Testis (tissue), 3 donors: Measurements from ENCODE around the gene SEH1L. TPM values are rescaled to one million over a fixed set of nuclear protein-coding genes. Genes with fewer than 3 reads are reported as not detected.

ENCODE experiments used
- DNase-seq: peaks from one replicate; pipeline ENCODE4 v3.0.0-alpha.2; 2019
- H3K27ac ChIP-seq, 2 donors: fragments of 200-600 bp; sonication (generic); one replicate each; pipeline ENCODE4 v1.5.1; 2019
- H3K27me3 ChIP-seq: fragments of 200-600 bp; sonication (generic); one replicate; pipeline ENCODE4 v1.5.1; 2019
- H3K36me3 ChIP-seq: fragments of 200-600 bp; sonication (generic); one replicate; pipeline ENCODE4 v1.5.1; 2017; ENCODE audit warnings: low read depth; ENCODE audit errors: missing control alignments
- H3K4me1 ChIP-seq: fragments of 200-600 bp; sonication (generic); one replicate; pipeline ENCODE4 v1.5.1; 2019
- H3K4me3 ChIP-seq, 2 donors: fragments of 200-600 bp; sonication (generic); one replicate each; pipeline ENCODE4 v1.5.1; 2017 to 2019
- H3K9me3 ChIP-seq: fragments of 200-600 bp; sonication (generic); one replicate; pipeline ENCODE4 v1.5.1; 2017
- CTCF ChIP-seq, 3 experiments: fragments of 450-650 bp in 2 of 3; fragments of 200-600 bp in 1 of 3; sonication (generic) in 1 of 3; IDR thresholded peaks; one replicate each; pipeline ENCODE4 v1.5.1; 2016 to 2019; ENCODE audit warnings: antibody characterized with exemption in 3 of 3, mild to moderate bottlenecking in 2 of 3, moderate library complexity in 1 of 3
- POLR2A ChIP-seq: fragments of 450-650 bp; IDR thresholded peaks from one replicate; pipeline ENCODE4 v1.6.1; 2017; ENCODE audit warnings: antibody characterized with exemption, mild to moderate bottlenecking, moderate library complexity
- WGBS, 2 donors: methylation state at CpG; one replicate each; pipeline ENCODE4 v1.1.5; 2018; 5-methylcytosine and 5-hydroxymethylcytosine counted together
- intact Hi-C: fragments of 100-400 bp; cut with DNase I; formaldehyde crosslinking; loops from one replicate; pipeline ENCODE4 v1.15.1; 2023; ENCODE audit warnings: low total_unique reads
- polyA plus RNA-seq: library from polyadenylated mRNA; stranded (reverse); fragments of 350-450 nt; fragmentation: Illumina TruSeq; extraction: RNeasy Lipid Tissue Mini Kit (QIAGEN cat#74804); gene quantifications from one replicate; pipeline ENCODE4 v1.2.3, GENCODE V29; 2014; ENCODE audit warnings: low read depth, low replicate concordance; ENCODE audit not compliant: insufficient read depth
- total RNA-seq, 2 donors: library from RNA; depleted of rRNA; stranded (reverse); fragments of >200 nt; gene quantifications; one replicate each; pipeline ENCODE4 v1.2.3, GENCODE V29; 2016

SEH1L gene
- total and polyA plus RNA-seq, 3 donors from 2014 or later, result 33.5 to 43.5 (median 37.1) TPM

DNA sequence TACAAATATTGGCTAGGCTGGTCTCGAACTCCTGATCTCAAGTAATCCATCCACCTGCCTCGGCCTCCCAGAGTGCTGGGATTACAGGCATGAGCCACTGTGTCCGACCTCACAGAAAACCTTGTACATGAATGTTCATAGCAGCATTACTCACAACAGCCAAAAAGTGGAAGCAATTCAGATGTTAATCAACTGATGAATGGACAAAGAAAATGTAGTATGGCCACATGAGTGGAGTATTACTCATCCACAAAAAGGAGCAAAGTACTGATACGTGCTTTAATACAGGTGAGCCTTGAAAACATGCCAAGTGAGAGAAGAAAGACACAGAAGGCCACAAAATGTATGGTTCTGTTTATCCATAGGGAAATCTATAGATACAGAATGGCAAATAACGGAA is 63.9 kb downstream of the SEH1L start:
- H3K9me3 ChIP-seq, result no peaks in the 10 kb centered on the region
- H3K27me3 ChIP-seq, result no peaks in the 10 kb centered on the region
- WGBS, 2 donors, result 92 to 97% methylated on average over 5 of the region's 5 CpGs
- intact Hi-C loops, result no loop called here
- TF ChIP-seq POLR2A, result no peak
- no peak for TF ChIP-seq CTCF (IDR thresholded peaks at IDR 0.05)
- no peak for DNase-seq
- H3K4me1 ChIP-seq, result peaks cover 2% of the 10 kb centered on the region
- H3K27ac ChIP-seq, result no peak overlapping the region
- H3K4me3 ChIP-seq, result no peak overlapping the region
- H3K36me3 ChIP-seq, result no peaks in the 10 kb centered on the region

GRCh38 chr18:13014232-13014631 is 66.4 kb downstream of the SEH1L start:
- no peak for TF ChIP-seq CTCF (IDR thresholded peaks at IDR 0.05)
- TF ChIP-seq POLR2A, result no peak
- intact Hi-C loops, result no loop called here
- H3K27ac ChIP-seq, result no peak overlapping the region

DNA sequence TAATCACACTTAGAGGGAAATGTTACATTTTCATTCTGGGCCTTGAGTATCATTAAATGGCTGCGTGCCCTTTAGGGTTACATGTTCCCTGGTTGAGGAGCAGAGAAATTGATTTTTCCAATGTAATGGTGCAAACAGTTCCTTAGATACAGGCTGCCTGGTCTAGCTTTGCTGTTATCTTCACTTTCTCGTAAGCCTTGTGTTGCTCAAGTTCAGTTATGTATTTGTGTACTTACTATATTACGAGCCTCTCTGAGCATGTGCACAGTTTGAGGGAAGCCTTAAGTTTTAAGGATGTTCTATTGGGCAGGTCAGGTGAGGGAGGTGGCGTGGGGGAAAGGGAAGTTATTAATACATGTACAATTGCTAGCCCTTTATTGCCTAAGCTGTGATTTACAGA is 67.0 kb downstream of the SEH1L start:
- intact Hi-C loops, result no loop called here
- no peaks in the 10 kb centered on the region for H3K36me3 ChIP-seq

More at GRCh38 chr18:13014232-13014631, 66.4 kb downstream of the SEH1L start:
- no peak for DNase-seq
- H3K4me3 ChIP-seq, result no peak overlapping the region
- H3K4me1 ChIP-seq, result no peaks in the 10 kb centered on the region
- no peaks in the 10 kb centered on the region for H3K27me3 ChIP-seq
- H3K36me3 ChIP-seq, result no peaks in the 10 kb centered on the region
- WGBS, 2 donors, result 69 to 84% methylated on average over 2 of the region's 2 CpGs
- no peaks in the 10 kb centered on the region for H3K9me3 ChIP-seq

GRCh38 chr18:13017247-13017875 is 69.5 kb downstream of the SEH1L start:
- no peak for DNase-seq
- H3K27me3 ChIP-seq, result no peaks in the 10 kb centered on the region
- H3K36me3 ChIP-seq, result no peaks in the 10 kb centered on the region
- H3K9me3 ChIP-seq, result no peaks in the 10 kb centered on the region
- H3K27ac ChIP-seq, result no peak overlapping the region
- intact Hi-C loops, result no loop called here
- no peaks in the 10 kb centered on the region for H3K4me1 ChIP-seq
- 65 to 82% methylated on average over 2 of the region's 2 CpGs for WGBS, 2 donors
- TF ChIP-seq POLR2A (no peak), CTCF (IDR thresholded peaks at IDR 0.05) (no peak)
- no peak overlapping the region for H3K4me3 ChIP-seq

More for the DNA sequence above, 67.0 kb downstream of the SEH1L start:
- no peaks in the 10 kb centered on the region for H3K4me1 ChIP-seq
- H3K9me3 ChIP-seq, result no peaks in the 10 kb centered on the region
- TF ChIP-seq POLR2A (no peak), CTCF (IDR thresholded peaks at IDR 0.05) (no peak)
- no peaks in the 10 kb centered on the region for H3K27me3 ChIP-seq
- WGBS, 2 donors, result 90 to 96% methylated on average over 4 of the region's 4 CpGs
- H3K27ac ChIP-seq, result no peak overlapping the region
- no peak for DNase-seq
- no peak overlapping the region for H3K4me3 ChIP-seq

DNA sequence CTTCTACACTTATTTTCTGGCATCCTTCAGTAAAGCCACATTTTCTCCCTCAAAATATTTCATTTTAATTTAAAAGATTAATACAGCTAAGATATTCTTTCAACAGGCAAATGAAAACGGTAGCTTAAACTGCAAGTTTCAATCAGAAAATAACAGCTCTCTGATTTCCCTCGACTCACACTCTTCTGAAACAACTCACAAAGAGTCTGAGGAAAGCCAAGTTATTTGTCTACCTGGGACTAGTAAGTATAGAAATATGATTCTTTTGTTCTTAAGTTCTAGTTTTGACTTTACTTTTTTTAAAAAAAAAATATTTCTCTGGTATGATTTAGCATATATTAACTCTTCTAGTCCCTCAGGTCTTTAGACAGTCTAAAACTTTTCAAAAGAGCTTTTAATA is 70.6 kb downstream of the SEH1L start:
- no peak for DNase-seq
- Histone ChIP-seq H3K4me3 (no peak overlapping the region), H3K4me1 (no peaks in the 10 kb centered on the region), H3K27me3 (no peaks in the 10 kb centered on the region), H3K27ac (no peak overlapping the region), H3K36me3 (no peaks in the 10 kb centered on the region), H3K9me3 (no peaks in the 10 kb centered on the region)
- intact Hi-C loops, result no loop called here
- TF ChIP-seq POLR2A (no peak), CTCF (IDR thresholded peaks at IDR 0.05) (no peak)
- 72 to 89% methylated on average over 2 of the region's 2 CpGs for WGBS, 2 donors
